ENCODE measurements around the gene SLIT3. TPM values are rescaled to one million over a fixed set of nuclear protein-coding genes. Genes with fewer than 3 reads are reported as not detected.

Gene SLIT3
- total RNA-seq, 1 experiment from 2014 or later = 0.92 TPM

GRCh38 chr5:169146158-169146557 lies 154.8 kb downstream of the SLIT3 start:
- peaks cover 4% of the 10 kb centered on the region; the same call in 1 of the 2 replicates for H3K4me1 ChIP-seq (ENCODE audit: insufficient read depth, low read length)
- Mint-ChIP-seq H3K36me3 (ENCODE audit: insufficient read depth in 1 of 3, low read depth in 3 of 3) (no peaks in the 10 kb centered on the region), H3K9me3 (no peaks in the 10 kb centered on the region), H3K4me1 (peaks cover 11% of the 10 kb centered on the region in 2 experiments), H3K4me3 (no peak overlapping the region), H3K27me3 (ENCODE audit: low read depth) (peaks cover 4% of the 10 kb centered on the region), H3K27ac (no peak overlapping the region)
- no peak overlapping the region for H2BK20ac ChIP-seq (ENCODE audit: low read depth, low read length, poor library complexity, severe bottlenecking)
- DNase-seq = no peak
- H4K91ac ChIP-seq (ENCODE audit: insufficient read length, low read depth, low read length) = no peak overlapping the region
- no peak overlapping the region for H3K14ac ChIP-seq (ENCODE audit: insufficient read depth, low read length)
- H3K4ac ChIP-seq (ENCODE audit: low read depth, low read length) = no peak overlapping the region
- WGBS (ENCODE audit: extremely low coverage, insufficient read length, low lambda C conversion rate) = no CpG with 5 or more reads among the region's 8 CpGs
- no peaks in the 10 kb centered on the region for H3K23me2 ChIP-seq (ENCODE audit: insufficient read length, low read depth, low read length, poor library complexity, severe bottlenecking)
- H2BK12ac ChIP-seq (ENCODE audit: insufficient read length, low read depth, low read length) = no peak overlapping the region
- H3K27ac ChIP-seq (ENCODE audit: insufficient read length, low read depth, low read length) = no peak overlapping the region
- H2BK120ac ChIP-seq (ENCODE audit: low read depth, low read length, poor library complexity, severe bottlenecking) = no peak overlapping the region
- TF ChIP-seq, protein P1, sequence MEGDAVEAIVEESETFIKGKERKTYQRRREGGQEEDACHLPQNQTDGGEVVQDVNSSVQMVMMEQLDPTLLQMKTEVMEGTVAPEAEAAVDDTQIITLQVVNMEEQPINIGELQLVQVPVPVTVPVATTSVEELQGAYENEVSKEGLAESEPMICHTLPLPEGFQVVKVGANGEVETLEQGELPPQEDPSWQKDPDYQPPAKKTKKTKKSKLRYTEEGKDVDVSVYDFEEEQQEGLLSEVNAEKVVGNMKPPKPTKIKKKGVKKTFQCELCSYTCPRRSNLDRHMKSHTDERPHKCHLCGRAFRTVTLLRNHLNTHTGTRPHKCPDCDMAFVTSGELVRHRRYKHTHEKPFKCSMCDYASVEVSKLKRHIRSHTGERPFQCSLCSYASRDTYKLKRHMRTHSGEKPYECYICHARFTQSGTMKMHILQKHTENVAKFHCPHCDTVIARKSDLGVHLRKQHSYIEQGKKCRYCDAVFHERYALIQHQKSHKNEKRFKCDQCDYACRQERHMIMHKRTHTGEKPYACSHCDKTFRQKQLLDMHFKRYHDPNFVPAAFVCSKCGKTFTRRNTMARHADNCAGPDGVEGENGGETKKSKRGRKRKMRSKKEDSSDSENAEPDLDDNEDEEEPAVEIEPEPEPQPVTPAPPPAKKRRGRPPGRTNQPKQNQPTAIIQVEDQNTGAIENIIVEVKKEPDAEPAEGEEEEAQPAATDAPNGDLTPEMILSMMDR (conservative IDR thresholded peaks at IDR 0.05) = no peak
- H2BK5ac ChIP-seq (ENCODE audit: insufficient read length, low read length) = no peak overlapping the region
- no peak overlapping the region for H3K9ac ChIP-seq (ENCODE audit: extremely low read depth, insufficient read length, low read length)
- no peaks in the 10 kb centered on the region for H3K27me3 ChIP-seq (ENCODE audit: insufficient read depth, low read length)
- no peak overlapping the region for H3K18ac ChIP-seq (ENCODE audit: insufficient read length, low read depth, low read length)
- no peak overlapping the region for H4K5ac ChIP-seq (ENCODE audit: insufficient read length, low read depth, low read length)
- H3K23ac ChIP-seq (ENCODE audit: insufficient read length, low read depth, low read length) = no peak overlapping the region
- H4K8ac ChIP-seq (replicated peaks; ENCODE audit: insufficient read length, low read depth, low read length) = no peak overlapping the region
- H3K56ac ChIP-seq (ENCODE audit: insufficient read length, low read depth, low read length) = no peak overlapping the region
- H3T11ph ChIP-seq (ENCODE audit: low read length) = no peak overlapping the region
- no peaks in the 10 kb centered on the region for H3K9me3 ChIP-seq (ENCODE audit: control insufficient read depth, low read depth, low read length)
- H3K79me2 ChIP-seq (ENCODE audit: insufficient read depth, low read length) = no peaks in the 10 kb centered on the region
- H2AFZ ChIP-seq (ENCODE audit: low read length) = no peak overlapping the region
- no peak overlapping the region for H3K4me2 ChIP-seq (ENCODE audit: insufficient read depth, insufficient read length, low read length)
- no peak overlapping the region for H2AK5ac ChIP-seq (ENCODE audit: insufficient read length, low read length)
- H3K79me1 ChIP-seq (ENCODE audit: insufficient read depth, low read depth, low read length, poor library complexity, severe bottlenecking) = no peaks in the 10 kb centered on the region
- H4K20me1 ChIP-seq (ENCODE audit: control insufficient read depth, insufficient read depth, insufficient read length) = no peaks in the 10 kb centered on the region
- no peak overlapping the region for H2BK15ac ChIP-seq (ENCODE audit: low read depth, low read length)
